Kidney capillary endothelial cell (primary cell): ENCODE data around the gene ZNF331.

Source experiments
- DNase-seq: peaks from one replicate; pipeline ENCODE4 v3.0.0-alpha.2; 2018; ENCODE audit warnings: low spot score

The ZNF331 gene

DNA sequence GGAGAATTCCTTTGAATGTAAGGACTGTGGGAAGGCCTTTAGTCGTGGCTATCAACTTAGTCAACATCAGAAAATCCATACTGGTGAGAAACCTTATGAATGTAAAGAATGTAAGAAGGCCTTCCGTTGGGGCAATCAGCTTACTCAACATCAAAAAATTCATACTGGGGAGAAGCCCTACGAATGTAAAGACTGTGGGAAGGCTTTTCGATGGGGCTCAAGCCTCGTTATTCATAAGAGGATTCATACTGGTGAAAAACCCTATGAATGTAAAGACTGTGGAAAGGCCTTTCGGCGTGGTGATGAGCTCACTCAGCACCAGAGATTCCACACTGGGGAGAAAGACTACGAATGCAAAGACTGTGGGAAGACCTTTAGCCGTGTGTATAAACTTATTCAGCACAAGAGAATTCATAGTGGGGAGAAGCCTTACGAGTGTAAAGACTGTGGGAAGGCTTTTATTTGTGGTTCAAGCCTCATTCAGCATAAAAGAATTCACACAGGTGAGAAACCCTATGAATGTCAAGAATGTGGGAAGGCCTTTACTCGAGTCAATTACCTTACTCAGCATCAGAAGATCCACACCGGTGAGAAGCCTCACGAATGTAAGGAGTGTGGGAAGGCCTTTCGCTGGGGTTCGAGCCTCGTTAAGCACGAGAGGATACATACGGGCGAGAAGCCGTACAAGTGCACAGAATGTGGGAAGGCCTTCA lies 39.2 kb downstream of the ZNF331 start:
- no peak for DNase-seq

DNA sequence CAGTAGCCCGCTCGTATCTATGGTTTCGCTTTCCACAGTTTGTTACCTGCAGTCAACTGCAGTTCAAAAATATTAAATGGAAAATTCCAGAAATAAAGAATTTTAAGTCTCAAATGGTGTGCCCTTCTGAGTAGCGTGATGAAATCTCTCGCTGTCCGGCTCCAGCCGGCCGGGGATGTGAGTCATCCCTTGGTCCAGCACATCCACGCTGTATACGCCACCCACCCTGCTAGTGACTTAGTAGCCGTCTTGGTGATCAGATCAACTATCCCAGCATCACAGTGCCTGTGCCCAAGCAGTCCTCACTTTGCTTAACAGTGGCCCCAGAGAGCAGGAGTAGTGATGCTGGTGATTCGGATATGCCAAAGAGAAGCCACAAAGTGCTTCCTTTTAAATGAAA lies 40.0 kb downstream of the ZNF331 start:
- DNase-seq, result no peak

DNA sequence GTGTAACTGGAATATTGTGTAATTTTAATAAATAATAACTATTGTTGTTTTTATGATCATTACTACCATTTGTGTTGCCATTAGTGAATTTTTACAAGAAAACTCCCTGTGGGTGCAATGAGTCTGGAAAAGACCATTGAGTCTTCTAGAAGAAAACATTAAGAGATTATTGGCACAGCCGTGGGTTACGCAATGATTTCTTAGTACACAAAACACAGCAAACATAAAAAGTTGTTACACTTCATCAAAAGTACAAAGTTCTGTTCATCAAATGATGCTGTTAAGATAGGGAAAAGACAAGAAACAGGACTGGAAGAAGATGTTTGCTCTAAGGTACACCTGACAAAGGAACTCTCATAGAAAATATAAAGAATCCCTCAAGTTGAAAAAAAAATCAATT lies 41.6 kb downstream of the ZNF331 start:
- no peak for DNase-seq

DNA sequence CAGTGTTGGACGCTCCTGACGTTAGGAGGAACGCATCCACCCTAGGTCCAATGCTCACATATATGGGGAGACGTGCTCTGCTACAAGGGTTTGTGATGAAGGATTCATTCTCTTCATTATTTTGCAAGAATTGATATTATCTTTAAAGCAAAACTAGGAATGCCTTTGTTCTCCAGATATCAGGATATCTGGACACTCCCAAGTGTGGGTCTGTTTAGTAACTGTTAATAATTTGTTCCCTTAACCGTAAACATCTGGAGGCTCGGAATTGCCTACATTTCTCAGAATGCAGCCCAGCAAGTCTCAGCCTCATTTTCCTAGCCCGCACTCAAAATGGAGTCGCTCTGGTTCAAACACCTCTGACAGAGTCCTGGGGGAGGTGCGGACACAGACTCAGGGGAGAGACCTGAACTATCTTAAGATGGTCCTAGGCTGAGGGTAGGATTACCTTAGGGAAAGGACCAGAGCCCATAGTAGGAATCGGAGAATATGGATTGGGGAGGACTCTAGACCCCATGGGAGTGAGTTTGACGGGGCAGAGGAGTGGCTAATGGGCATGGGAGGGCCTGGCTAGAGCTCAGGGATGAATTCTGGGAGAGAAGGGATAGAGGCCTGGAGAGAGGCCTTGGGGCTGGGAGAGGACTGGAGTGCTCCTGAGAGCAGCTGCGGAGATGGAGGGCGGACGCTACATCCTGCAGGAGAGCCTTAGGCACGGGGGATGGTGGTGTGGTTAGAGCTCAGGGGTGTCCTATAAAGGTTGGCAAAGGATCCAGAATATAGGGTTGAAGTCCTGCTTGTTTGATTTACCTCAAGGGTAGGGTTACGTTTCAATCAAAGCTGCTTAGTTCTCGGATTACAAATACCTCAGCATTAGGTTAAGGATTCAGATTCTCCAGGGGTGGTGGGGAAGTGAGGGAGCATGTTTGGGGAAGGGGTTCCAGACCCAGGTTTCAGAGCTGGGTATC lies 43.2 kb downstream of the ZNF331 start:
- no peak for DNase-seq

DNA sequence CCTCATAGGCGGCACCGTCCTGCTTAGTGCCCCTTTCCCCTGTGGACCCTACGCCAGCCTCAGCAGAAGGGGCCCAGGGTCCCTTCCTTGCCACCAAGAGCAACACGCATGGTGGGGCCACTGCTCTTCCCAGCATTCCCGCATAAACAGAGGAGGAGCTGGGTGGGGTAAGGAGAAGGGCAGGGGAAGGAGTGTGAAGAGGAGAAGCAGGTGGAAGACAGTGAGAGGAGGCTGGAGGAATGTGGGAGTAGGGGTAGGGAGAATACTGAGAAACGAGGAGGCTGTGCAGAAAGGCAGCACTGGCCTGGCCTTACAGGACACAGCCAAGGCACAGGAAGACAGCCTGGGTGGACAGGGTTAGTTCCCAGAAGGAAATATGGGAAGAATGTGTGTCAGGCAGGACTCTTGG lies 43.9 kb downstream of the ZNF331 start:
- DNase-seq, result no peak

DNA sequence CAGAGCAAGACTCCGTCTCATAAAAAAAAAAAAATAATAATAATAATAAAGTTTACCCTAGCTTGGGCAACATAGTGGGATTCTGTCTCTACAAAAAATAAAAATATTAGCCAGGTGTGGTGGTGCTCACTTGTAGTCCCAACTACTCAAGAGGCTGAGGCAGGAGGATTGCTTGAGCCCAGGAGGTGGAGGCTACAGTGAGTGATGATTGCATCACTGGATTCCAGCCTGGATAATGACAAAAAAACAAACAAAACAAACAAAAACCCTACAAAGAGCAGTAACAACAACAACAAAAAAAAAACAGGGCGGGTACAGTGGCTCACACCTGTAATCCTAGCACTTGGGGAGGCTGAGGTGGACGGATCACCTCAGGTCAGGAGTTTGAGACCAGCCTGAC lies 45.2 kb downstream of the ZNF331 start:
- DNase-seq, result no peak

DNA sequence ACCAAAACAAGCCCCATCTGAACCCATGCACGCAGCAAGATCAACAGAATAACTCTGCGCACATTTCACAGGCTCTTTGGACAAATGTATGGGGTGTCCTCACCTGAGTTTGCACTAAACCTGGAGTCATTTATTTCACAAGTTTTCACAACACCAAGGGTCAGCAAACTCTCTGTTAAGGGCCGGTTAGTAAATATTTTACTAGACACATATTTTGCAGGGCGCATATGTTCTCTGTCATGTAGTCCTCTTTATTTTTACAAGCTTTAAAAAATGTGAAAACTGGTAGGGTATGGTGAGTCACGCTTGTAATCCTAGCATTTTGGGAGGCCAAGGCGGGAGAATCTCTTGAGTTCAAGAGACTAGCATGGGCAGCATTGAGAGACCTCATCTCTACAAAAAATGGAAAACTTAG lies 48.3 kb downstream of the ZNF331 start:
- DNase-seq, result no peak

DNA sequence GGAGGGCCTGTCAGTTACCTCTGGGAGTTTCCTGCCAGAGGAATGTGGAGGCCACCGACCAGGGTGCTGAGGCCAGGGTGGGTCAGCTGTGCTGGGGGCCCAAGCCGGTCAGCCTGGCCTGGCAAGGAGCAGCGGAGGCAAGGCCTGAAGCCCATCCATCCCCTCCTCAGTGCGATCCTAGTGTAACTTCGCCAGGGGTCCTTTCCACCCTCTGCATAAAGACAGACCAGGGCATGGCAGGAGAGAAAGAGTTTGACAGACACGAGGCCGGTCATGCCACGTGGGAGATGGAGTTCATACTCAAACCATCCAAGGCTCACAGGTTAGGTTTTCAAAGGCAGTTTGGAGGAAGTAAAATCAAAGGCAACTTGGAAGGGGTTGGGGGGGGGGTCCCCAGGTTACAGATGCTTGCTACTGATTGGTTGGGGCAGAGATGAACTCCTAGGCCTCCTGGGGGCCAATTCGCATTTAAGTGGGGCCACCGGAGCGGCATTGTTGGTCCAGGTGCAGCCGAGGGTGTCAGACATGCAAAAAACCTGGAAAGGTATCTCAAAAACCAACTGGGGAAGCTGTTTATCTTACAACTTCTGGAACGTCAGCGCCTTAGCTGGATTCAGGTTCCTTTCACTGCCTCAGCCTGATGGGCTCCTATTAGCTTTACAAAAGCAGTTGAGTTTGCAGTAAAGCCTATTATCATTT lies 57.0 kb downstream of the ZNF331 start:
- DNase-seq, result no peak

DNA sequence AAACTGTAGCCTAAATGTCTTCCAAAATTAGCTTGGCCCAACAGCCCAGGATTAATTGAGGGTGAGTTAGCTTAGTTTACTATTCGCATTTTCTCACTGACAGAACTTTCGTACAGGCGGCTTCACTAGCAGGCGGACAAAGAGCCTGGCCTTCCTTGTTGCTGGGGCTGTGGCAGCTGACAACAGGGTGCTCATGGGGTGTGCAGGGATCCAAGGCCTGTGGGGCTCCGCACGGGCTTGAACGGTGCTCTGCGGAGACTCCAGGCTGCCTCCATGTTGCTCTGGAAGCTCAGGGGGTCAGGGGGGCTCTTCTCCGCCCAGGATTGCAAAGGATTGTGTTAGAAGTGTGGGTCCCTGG lies 57.5 kb downstream of the ZNF331 start:
- DNase-seq, result no peak

DNA sequence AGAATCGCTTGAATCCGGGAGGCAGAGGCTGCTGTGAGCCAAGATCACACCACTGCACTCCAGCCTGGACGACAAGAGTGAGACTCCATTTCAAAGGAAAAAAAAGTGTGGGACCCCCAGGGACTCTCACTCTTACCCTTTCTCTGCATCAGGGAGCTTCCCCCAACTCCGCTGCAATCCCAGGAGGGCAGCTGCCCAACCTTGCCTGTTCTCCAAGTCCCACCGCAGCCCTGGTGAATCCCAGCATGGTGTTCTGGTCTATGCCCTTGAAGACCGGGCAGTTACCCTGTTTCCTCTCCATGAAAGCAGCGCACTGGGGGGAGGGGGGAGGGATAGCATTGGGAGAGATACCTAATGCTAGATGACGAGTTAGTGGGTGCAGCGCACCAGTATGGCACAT lies 58.1 kb downstream of the ZNF331 start:
- no peak for DNase-seq

DNA sequence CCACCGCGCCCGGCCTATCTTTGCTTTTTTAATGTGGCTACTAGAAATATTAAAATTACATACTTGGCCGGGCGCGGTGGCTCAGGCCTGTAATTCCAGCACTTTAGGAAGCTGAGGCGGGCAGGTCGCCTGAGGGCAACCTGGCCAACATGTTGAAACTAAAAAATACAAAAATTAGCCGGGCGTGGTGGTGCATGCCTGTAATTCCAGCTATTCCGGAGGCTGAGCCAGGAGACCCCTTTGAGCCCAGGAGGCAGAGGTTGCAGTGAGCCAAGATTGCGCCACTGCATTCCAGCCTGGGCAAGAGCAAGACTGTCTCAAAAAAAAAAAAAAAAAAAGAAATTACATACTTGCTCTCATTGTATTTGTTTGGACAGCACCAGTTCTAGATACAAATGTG lies 59.1 kb downstream of the ZNF331 start:
- DNase-seq, result no peak

DNA sequence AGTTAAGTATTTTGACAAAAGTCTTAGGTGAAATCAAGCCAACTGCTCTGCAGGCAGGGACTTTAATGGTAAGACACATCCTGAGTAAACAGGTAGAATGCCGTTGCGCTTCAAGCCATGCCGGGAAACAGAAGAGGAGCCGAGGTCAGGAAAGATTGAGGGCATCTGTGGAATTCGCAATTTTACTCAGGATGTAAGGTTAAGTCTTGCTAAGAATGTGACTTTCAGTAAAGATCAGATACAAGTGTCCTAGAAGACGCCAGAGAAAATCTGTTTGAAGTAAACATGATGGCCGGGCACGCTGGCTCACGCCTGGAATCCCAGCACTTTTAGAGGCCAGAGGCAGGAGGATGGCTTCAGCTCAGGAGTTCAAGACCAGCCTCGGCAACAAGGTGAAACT lies 60.4 kb downstream of the ZNF331 start:
- no peak for DNase-seq

DNA sequence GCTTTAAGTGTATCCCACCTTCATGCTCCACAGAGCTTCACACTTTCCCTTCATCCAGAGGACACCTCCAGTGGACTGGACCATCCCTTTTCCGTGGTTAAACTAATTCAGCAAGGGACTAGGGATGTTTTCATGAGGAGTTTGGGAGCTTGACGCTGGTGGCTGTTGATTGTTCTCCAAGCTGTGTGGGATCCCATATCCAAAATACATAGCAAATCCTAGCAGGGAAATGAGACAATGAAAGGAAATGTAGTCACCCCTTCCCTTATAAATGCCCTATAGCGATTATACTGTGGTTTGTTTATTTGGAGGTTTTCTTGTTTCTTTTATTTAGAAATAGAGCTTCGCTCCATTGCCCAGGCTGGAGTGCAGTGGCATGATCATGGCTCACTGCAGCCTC lies 62.3 kb downstream of the ZNF331 start:
- peak; percentile 75 for DNase-seq

DNA sequence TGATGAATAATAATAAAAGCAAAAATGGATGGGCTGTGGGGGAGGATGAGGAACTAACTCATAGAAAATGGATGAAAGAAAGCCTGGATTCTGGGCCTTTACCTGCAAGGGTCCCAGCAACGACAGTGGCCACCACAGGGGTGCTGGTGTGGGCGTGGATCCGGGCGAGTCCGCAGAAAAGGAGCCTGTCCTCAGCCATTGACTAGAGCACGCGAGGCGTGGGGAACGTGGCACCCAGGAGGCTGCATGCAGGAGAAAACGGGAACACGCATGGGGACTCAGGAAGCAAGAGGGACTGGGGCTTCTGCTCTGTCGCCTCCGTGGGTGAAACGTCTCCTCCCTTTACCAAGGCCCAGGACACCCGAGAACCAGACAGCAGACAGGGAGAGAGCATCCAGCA lies 68.1 kb downstream of the ZNF331 start:
- no peak for DNase-seq

DNA sequence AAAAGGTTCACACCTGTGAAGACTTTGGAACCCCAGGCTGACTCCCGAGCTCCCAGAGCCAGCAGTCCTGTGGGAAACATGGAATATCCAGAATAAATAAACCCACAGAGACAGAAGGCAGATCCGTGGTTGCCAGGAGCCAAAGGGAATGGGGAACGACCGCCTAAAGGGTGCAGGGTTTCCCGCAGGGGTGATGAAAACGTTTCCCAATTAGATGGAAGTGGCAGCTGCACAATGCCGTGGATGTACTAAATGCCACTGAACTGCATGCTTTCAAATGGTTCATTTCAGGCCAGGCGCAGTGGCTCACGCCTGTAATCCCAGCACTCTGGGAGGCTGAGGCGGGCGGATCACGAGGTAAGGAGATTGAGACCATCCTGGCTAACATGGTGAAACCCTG lies 70.4 kb downstream of the ZNF331 start:
- no peak for DNase-seq

DNA sequence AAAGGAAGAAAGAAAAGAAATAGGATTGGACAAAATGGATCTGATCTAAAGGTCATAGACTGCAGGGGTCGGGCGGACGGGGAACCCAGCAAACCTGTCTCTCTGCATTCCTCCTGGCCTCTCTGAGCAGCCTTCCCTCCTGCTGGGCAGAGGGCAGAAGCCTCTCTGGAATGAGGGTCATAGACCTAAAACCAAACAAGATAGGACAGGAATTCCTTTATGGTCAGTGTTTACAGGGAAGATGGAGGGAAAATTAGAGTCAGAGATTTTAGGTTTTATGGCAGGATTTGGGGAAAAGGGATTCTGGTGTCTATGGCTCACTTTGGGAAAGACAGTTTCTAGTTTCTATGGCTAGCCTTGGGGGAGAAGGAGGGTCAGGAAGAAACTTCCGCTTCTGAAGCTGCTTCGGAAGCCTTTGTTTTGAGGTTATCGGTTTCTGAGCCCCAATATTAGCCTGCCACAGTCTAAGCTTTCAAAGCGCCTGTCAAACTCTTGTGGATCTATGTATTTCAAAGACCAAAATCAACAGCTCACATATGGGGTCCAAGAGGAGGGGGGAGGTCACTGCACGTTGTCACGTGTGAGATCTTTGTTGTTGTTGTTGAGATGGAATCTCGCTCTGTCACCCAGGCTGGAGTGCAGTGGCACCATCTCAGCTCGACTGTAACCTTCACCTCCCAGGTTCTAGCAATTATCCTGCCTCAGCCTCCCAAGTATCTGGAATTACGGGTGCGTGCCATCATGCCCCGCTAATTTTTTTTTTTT lies 75.0 kb downstream of the ZNF331 start:
- no peak for DNase-seq

DNA sequence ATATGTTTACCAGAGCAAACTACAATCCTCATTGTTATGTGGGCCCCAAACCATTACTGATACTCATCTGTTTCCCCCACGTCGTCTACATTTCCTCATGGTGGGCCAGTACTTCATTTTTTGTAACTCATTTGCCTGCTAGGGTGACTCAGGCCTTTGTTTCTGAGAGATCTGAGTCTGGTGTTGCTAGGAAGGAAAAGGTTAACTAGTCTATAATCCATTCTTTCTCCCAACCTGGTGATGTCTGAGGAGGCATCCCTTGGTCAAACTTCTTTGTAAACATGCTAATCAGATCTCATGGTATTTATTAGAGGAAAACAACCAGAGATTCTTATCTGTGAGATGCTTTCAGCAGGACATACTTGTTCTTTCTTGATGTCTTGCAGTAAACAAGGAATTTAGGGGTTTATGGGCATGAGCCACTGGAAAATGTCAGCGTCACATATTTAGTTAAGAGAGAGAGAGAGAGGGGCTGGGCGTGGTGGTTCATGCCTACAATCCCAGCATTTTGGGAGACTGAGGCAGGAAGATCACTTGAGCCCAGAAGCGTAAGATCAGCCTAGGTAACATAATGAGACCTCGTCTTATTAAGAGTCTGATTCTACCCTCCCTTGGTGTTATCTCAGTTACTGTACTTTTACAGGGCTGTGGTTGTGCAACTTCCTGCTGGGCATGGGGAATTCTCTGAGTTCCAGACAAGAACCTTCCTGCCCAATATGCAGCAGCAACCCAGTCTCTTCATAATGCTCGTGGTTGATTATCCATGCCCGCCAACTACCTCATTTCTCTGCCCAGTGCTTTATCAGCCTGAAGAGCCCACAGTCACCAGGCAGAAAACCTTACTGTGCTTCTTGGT lies 84.2 kb downstream of the ZNF331 start:
- DNase-seq, result peak; percentile 35

DNA sequence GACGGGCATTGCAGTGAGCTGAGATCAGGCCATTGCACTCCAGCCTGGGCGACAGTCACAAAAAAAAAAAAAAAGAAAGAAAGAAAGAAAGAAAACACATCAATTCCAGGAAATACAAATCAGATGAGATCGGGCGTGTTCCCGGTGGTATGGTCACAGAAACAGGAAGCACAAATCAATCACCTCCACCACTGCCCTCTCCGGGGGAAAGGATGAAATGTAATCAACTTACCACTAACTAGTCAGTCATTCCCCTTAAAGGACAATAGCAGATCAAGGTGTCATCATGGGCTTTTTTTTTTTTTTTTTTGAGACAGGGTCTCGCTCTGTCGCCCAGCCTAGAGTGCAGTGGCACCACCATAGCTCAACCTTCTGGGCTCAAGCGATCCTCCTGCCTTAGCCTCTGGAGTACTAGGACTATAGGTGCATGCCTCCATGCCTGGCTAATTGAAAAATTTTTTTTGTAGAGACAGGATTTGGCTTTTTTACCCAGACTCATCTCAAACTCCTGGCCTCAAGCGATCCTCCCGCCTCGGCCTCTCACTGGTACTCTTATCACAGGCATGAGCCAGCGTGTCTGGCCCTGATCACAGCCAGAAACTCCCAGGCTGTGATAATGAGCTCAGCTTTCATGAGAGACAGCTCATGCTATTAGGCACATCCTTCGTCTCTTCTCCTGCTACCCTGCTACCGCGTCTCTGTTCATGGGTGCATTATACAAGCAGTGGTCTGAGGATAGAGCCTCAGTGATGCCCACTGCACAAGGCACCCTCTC lies 87.0 kb downstream of the ZNF331 start:
- DNase-seq, result peak; percentile 6

DNA sequence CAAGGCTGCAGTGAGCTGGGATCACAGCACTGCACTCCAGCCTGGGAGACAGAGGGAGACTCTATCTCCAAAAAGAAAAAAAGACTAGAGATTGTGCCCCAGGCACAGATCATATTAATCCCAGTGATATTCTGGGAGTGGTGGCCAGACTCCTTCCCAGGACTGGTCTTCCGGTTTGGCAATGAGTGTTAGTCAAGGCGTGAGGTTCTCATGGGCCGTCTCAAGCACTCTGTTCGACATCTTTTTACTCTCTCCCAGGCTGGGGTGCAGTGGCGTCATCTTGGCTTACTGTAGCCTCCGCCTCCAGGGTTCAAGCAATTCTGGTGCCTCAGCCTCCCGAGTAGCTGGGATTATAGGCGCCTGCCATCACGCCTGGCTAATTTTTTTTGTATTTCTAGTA lies 88.5 kb downstream of the ZNF331 start:
- DNase-seq, result no peak

DNA sequence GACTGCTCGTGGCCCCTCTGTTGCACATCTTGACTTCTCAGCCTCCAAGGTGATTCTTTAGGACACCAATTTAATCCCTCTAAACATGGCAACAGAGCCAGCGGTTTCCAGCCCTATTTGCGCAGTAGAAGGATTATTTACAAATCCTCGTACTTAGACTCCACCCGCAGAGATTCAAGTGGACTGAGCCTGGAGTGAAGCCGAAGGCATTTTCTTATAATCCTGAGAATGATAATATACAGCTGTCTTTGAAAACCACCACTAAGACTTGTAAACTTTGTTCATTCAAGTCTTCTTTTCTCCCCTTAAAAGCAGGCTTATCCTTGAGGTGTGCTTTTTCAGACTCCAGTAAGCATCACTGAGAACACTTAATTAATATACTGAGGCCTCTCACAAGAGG lies 89.0 kb downstream of the ZNF331 start:
- DNase-seq, result no peak
